HG02943 (cell line): ENCODE measurements around the gene CLSTN1.

Experiments
- ATAC-seq: cut with Tn5 transposase; IDR thresholded peaks from one replicate; pipeline ENCODE4 v1.9.1; 2021; ENCODE audit warnings: mild to moderate bottlenecking, low read depth, moderate library complexity; ENCODE audit not compliant: unreplicated experiment

The CLSTN1 gene

GRCh38 chr1:9735800-9736199 lies 88.0 kb downstream of the CLSTN1 start:
- ATAC-seq, result no peak

GRCh38 chr1:9733160-9733789 lies 90.5 kb downstream of the CLSTN1 start:
- no peak for ATAC-seq

- no peak for ATAC-seq
These were observed 91.4 kb downstream of the CLSTN1 start for GRCh38 chr1:9732123-9732971.

DNA sequence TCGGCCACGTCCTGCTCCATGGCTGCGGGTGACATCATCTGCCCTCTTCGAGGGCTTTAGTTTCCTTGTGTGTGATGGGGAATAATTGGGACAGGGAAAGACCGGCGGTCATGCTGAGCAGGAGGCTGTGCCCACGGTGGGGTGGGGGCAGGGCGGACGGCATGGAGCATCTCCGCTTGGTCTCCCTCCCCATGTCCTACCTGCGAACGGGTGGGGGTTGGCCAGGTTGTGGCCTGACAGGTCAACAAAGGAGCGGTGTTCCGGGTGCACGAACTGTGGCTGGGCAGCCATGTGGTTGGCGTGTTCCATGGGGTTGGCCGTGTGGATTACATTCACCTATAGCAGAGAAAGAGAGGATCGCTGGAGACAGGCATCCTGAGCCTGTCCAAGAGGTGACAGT lies 92.2 kb downstream of the CLSTN1 start:
- no peak for ATAC-seq

DNA sequence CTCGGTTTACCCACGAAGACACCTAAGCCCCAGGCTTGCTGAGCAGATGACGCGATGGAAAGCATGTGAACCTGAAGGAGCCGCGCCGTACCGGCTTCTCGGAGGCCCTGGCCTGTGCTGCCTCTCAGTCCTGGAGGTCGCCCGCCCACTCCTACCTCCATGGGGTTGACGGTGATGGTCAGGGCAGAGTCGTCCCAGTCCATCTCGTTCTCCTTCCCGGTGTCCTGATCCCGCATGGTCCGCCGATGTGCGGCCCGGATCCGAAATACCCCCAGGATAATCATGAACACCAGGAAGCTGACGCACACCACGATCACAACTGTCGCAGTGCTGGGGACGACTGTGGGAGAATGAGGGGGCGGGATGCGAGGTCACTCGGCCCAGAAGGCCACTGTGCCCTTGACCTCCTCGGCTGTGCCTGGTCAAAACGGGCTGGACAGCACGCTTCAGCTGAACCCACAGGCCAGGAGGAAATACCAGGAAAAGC lies 92.7 kb downstream of the CLSTN1 start:
- ATAC-seq, result no peak

- no peak for ATAC-seq
These were observed 93.5 kb downstream of the CLSTN1 start for GRCh38 chr1:9730096-9730901.

DNA sequence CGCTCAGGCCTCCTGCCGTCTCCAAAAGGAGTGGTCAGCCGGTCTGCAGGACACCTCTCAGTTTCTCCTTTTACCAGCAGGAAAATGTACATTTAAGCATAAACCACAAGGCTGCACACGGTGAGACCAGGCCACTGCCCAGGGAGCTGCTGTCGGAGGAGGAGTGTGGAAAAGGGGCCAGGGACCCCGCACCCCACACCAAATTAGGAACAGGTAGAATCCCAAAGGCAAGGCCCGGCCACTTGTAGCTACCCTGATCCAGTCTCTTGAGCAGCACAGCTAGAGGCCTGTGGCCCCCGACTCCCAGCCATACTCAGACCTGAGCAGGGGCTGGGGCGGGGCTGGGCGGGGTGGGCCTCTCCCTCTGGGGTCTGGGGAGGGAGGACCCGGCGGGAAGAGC lies 94.2 kb downstream of the CLSTN1 start:
- no peak for ATAC-seq

GRCh38 chr1:9728451-9729295 lies 95.1 kb downstream of the CLSTN1 start:
- no peak for ATAC-seq

DNA sequence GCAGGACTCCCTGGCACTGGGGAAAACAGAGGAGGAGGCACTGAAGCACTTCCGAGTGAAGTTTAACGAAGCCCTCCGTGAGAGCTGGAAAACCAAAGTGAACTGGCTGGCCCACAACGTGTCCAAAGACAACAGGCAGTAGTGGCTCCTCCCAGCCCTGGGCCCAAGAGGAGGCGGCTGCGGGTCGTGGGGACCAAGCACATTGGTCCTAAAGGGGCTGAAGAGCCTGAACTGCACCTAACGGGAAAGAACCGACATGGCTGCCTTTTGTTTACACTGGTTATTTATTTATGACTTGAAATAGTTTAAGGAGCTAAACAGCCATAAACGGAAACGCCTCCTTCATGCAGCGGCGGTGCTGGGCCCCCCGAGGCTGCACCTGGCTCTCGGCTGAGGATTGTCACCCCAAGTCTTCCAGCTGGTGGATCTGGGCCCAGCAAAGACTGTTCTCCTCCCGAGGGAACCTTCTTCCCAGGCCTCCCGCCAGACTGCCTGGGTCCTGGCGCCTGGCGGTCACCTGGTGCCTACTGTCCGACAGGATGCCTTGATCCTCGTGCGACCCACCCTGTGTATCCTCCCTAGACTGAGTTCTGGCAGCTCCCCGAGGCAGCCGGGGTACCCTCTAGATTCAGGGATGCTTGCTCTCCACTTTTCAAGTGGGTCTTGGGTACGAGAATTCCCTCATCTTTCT lies 96.7 kb downstream of the CLSTN1 start:
- ATAC-seq, result no peak

- no peak for ATAC-seq
These were observed 97.4 kb downstream of the CLSTN1 start for GRCh38 chr1:9726406-9726805.

DNA sequence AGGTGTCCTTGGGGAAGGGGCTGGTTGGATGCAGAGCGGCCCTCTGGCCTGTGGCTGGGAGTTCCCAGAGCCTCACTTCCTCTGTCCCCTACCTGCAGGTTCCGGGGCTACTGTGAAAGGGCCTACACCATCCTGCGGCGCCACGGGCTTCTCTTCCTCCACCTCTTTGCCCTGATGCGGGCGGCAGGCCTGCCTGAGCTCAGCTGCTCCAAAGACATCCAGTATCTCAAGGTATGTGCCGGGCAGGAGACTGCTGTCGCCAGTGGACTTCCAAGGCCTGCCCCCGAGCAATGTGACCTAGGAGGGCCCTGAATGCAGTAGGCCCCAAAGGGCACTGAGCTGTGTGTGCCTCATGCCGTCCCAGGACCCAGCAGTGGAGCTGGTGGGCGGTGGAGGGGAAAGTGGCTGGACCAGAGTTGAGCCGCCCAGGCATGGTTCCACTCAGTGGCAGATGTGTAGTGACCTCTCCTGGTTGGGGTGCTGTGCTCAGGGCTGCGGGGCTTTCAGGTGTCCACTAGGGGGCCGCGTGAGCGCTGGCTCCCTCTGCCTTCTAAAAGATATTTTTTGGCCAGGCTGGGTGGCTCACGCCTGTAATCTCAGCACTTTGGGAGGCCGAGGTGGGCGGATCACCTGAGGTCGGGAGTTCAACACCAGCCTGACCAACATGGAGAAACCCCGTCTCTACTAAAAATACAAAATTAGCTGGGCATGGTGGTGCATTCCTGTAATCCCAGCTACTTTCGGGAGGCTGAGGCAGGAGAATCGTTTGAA lies 98.9 kb downstream of the CLSTN1 start:
- no peak for ATAC-seq

GRCh38 chr1:9723926-9724325 lies 99.8 kb downstream of the CLSTN1 start:
- ATAC-seq, result no peak

GRCh38 chr1:9723068-9723805 lies 100.5 kb downstream of the CLSTN1 start:
- no peak for ATAC-seq

GRCh38 chr1:9722378-9722749 lies 101.4 kb downstream of the CLSTN1 start:
- no peak for ATAC-seq

- no peak for ATAC-seq
These were observed 102.0 kb downstream of the CLSTN1 start for GRCh38 chr1:9721606-9722377.

DNA sequence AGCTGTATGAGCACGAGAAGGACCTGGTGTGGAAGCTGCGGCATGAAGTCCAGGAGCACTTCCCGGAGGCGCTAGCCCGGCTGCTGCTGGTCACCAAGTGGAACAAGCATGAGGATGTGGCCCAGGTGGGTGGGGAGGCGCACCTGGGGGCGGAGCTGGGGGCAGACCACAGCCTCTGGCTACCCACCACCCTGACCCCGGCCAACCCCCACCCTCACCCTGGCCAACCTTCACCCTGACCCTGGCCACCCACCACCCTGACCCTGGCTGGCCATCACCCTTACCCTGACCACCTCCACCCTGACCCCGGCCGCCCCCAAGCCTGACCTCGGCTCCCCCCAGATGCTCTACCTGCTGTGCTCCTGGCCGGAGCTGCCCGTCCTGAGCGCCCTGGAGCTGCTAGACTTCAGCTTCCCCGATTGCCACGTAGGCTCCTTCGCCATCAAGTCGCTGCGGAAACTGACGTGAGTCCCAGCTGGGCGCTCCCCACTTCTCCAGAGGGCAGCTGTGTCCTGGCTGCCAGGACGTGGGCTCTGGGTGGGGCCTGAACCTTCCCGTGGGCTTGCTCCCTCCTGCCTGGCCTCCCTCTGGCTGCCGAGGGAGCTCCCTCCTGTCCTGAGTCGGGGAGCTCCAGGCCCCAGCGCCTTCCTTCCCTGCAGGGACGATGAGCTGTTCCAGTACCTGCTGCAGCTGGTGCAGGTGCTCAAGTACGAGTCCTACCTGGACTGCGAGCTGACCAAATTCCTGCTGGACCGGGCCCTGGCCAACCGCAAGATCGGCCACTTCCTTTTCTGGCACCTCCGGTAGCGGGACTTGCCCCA lies 102.8 kb downstream of the CLSTN1 start:
- ATAC-seq, result no peak
